GM18505 (cell line): Measurements from ENCODE around the gene DAD1.
"Not testable (repeated sequence)": the region's sequence is repeated elsewhere in the genome, so short reads cannot be mapped to it uniquely, and the experiment has no call there.

Source experiments
- ATAC-seq: cut with Tn5 transposase; IDR thresholded peaks from one replicate; pipeline ENCODE4 v1.9.1; 2021; ENCODE audit not compliant: unreplicated experiment
- POLR2A ChIP-seq: IDR thresholded peaks from 4 replicates; pipeline ENCODE4 v1.6.1; 2011; ENCODE audit warnings: borderline replicate concordance; ENCODE audit not compliant: insufficient read depth, insufficient read length; ENCODE audit errors: extremely low read depth

Gene DAD1

DNA sequence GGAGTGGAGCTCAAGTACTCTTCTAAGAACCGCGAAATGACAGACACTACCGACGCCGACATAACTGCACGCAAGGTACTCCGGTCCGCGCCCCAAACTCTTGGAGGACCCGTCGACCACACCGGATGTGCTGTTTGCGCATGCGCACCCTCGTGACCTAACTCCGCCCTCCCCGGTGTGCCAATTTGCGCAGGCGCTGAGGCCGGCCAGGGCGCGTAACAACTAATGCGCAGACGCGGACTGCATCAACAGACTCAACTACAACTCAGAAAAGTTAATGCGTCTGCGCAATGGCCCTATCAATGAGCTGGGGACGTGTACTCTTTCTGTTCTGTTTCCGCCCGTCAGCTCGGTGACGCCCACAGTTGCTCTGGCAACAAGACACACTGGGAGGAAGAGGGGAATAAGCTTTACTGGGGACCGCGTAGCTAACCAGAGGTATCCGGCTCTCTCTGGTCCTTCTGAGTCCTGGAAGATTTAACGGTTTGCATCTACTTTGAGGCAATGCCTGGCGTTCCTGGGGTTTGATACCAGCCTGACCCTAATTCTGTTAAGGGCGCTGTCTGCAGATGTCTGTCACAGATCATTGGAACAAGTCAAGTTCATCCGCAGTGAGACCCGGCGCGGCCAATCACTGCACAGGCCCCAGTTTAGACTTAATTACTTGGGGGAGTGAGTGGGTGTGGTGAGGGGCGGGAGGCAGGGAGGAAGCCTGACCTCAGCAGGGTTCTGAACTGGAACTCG is at the start of gene DAD1:
Gene DAD1, minus strand, starts transcription at position 129 of the 744 bp plus-strand sequence. Its CDS starts 67 bp downstream, at position 62.
- peak; percentile 97 for TF ChIP-seq POLR2A
- peak; percentile 89 for ATAC-seq

DNA sequence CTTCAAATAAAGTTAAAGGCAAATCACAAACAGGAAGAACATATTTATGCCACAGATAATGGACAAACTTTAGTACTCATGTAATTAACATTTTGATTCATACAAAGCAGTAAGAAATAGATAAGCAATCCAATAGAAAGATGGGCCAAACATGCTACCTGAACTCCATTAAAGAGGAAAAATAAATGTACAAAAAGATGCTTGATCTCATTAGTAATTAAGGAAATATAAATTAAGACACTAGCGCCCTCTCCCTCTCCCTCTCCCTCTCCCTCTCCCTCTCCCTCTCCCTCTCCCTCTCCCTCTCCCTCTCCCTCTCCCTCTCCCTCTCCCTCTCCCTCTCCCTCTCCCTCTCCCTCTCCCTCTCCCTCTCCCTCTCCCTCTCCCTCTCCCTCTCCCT is 47.0 kb upstream of the DAD1 start:
- ATAC-seq = not testable (repeated sequence)

DNA sequence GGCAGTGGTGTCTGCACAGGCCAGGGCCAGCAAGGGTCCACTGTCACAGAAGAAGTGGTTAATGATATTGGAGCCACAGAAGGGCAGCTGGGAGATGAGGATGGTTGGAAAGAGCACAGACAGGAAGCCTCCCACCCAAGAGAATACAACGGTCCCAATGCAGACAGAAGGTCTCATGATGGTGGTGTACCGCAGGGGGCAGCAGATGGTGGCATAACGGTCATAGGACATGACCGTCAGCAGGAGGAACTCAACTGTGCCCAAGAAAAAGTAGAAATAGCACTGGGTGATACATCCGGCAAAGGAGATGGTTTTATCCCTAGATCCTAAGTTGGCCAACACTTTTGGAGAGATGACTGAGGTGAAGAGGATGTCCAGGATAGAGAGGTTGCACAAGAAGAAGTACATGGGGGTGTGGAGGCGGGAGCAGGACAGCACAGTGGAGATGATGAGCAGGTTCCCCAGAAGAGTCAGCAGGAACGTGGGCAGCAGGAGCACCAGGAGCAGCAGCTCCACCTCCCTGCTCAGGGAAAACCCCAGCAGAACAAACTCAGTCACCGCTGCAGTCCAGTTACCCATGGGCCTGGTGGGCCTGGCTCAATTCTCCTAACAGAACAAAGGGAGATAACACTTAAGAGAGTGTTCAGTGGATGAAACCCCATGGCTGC is 45.3 kb upstream of the DAD1 start:
- no peak for TF ChIP-seq POLR2A
- ATAC-seq = no peak

DNA sequence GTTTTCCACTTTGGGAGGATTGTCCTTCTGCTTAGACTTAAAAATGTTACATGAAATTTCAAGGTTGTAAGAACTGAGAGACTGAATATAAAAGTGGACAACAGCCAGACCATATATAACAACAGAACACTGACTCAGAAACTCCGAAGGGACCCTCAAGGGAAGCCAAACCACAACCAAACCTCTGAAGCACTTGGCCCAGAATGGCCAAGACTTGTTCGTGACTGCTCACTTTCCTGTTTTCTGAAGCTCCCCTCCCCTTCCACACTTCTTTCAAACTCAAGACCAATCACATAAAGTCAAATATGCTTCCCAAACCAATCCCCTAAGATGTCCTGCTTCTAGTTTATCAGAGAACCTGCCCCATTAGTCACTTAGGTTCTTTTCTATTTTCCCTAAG is 41.5 kb upstream of the DAD1 start:
- no peak for TF ChIP-seq POLR2A
- ATAC-seq = no peak

DNA sequence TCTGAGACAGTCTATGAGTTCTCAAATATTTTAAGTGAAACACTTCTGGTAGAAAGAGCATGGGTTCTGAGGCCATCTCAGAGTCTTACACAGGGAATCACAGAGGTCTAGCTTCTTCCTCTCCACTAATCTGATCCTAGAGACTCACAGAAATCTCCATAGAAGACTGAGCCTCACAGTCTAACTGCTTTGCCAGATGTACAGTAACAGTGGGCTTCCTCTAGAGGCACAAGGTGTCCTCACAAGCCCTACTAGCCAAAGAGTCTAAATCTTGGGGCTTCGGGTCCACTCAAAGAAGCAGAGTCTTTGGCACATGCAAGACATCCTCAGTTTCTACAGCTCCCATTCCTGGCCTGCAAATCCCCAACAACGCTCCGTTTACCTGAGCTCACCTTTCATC is 41.0 kb upstream of the DAD1 start:
- ATAC-seq = no peak
- no peak for TF ChIP-seq POLR2A

DNA sequence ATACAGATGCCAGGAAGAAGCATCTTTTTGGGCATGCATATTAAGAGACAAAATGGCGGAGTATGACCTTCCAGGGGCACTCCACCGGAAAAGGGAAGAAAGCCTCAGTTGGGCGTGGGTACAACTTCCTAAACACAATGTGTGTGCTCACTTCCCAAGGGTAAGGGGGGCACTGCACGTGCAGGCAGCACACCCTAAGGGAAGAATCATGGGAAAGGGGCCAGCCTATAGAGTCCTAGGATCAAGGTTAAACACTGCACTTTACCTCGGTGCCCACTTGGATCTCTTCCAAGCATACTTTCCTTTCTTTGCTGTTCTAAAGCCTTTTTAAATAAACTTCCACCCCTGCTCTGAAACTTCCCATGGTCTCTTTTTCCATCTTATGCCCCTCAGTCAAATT is 40.3 kb upstream of the DAD1 start:
- no peak for TF ChIP-seq POLR2A
- no peak for ATAC-seq

DNA sequence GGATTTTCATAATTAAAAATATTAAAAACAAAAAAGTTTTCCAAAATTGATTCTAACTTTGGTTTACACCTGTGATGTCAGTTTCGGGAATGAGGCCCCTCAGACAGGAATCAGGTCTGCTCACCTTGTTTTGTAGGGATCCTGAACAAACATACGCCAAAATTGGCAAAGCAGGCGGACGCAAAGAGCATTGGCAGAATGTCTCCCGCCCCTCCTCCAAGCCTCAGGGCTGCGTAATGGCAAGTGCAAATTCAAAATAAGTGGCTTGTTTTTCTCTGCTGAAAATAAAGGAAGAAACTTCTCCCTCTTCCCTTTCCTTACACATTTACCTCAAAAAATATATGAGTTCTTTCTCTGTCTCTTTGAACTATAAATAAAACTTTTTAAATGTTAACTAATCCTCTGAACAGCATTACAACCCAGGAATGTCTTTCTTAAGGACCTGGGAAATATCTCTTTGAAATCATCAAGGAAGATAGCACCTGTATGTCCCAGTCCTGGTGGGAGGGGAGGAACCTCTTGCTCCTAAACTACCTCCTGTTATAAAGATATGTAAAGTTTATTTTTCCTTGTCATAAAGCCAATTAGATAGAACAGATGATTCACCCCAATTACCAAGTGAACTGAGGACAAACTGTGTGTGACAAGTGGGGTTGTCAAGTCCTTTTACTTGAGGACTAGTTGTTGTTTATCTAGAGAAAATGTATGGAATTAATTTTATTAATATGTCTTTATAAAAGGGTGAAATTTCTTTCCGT is 38.7 kb upstream of the DAD1 start:
- ATAC-seq = no peak
- TF ChIP-seq POLR2A = no peak

DNA sequence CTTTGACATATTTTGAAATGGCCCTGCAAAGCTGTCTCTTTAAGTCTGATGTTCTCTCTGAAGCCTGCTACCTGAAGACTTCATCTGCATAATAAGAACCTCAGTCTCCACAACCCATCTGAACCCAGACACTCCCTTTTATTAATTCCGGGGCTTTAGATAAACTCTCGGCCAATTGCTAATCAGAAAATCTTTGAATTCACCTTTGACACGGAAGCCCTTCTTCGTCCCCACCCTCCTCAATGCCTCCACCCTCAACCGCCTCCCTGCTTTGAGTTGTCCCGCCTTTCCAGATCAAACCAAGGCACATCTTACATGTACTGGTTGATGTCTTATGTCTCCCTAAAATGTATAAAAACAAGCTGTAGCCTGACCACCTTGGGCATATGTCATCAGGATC is 37.6 kb upstream of the DAD1 start:
- ATAC-seq = no peak
- no peak for TF ChIP-seq POLR2A

DNA sequence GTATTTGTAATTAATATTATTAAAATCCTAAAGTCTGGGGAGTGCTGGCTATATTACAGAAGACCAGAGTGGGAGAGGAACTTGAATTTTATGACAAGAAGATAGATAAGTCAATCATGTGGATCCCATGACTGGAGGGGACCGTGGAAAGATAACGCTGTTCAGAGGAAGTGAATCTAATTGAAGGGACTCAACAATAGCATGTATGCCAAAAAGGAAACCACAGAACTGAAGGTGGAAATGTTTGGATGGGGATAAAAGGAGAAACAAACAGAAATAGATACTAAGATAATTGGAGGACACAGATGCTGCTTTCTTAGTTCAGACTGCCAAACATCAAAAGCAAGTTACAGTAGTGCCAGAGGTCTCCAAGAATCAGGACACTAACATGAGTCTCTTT is 34.0 kb upstream of the DAD1 start:
- no peak for ATAC-seq
- TF ChIP-seq POLR2A = no peak

DNA sequence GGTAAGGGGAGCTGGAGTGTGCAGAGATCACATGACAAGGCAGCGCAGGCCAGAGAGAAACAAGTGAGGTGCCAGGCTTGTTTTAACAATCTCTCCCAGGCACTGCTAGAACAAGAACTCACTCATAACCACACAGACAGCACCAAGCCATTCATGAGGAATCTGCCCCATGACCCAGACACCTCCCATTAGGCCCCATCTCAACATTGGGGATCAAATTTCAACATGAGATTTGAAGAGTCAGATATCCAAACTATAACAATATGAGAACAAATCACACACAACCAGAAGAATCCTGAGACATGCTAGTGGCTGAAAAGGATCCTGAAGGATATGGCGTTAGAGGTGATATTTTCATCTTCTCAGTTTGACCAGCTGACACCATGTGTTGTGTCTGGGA is 33.2 kb upstream of the DAD1 start:
- no peak for ATAC-seq
- no peak for TF ChIP-seq POLR2A

DNA sequence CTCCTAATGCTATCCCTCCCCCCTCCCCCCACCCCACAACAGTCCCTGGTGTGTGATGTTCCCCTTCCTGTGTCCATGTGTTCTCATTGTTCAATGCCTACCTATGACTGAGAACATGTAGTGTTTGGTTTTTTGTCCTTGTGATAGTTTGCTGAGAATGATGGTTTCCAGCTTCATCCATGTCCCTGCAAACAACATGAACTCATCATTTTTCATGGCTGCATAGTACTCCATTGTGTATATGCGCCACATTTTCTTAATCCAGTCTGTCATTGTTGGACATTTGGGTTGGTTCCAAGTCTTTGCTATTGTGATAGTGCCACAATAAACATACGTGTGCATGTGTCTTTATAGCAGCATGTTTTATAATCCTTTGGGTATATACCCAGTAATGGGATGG is 26.7 kb upstream of the DAD1 start:
- ATAC-seq = not testable (repeated sequence)

DNA sequence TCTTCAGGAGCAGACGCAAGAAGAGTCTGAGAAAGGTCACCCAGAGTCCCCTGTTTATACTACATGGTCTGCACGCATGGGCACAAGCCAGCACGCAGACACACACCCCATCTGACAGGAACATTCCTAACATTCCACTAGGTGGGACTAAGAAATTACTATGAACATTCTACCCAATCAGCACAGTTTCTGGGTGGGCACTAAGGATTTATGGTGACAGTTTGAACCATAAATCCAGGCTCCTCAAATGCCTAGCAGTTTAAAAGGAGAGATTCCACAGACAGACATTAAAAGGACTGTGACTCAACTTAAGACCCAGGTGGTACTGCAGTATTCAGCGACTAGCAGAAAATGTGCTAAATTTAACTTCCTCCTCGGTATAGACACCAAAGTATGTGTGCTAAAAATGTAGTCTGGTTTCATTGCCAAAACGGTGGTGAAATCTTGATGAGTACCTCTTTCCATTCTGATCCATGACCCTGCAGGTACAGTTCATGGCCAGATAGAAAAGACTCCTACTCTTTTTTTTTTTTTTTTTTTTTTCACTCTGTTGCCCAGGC is 25.3 kb upstream of the DAD1 start:
- no peak for ATAC-seq
- TF ChIP-seq POLR2A = no peak

DNA sequence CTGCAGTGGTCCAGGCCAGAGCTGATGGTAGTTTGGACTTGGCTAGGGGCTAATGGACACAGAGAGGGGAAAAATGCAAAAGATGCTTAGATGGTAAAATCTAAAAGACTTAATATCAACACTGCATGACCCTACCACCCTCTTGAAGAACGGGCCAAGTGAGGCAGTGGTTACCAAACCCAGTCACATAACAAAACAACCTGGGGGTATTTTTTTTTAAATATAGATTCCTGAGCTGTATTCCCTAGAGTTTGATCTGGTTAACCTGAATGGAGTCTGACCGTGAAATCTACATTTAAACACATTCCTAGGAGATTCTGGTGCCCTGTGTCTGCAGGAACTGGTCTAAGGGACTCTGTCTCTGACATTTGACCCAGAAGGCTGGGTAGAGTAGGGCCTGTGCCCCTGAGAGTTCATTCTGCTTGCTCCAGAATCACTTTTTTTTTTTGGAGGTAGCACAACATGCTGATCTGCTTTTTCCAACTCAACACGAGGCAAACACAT is 24.8 kb upstream of the DAD1 start:
- TF ChIP-seq POLR2A = no peak
- no peak for ATAC-seq
